Left colon (tissue), 2 donors: ENCODE data around the gene QRICH1. TPM values are rescaled to one million over a fixed set of nuclear protein-coding genes. Genes with fewer than 3 reads are reported as not detected.
"Not testable (repeated sequence)": the region's sequence is repeated elsewhere in the genome, so short reads cannot be mapped to it uniquely, and the experiment has no call there.

Experiments used
- ATAC-seq: fragments of 200-7000 bp; cut with Tn5 transposase; one replicate; pipeline ENCODE4 v1.9.1; 2020; ENCODE audit warnings: mild to moderate bottlenecking, moderate library complexity
- DNase-seq, 2 donors: peaks; one replicate each; pipeline ENCODE4 v3.0.0-alpha.2; 2020
- intact Hi-C, 2 donors: fragments of 100-400 bp; cut with DNase I in 1 of 2; cut with micrococcal nuclease in 1 of 2; formaldehyde crosslinking; loops; one replicate each; pipeline versions ENCODE4 v1.11.2 to v1.14.0; 2022; cut with DNase I, micrococcal nuclease
- total RNA-seq, 2 donors: library from RNA; stranded (reverse); fragmentation: NEBNext Ultra II Directional; extraction: Animal tissue kit (Norgen Biotek cat#: 25700); gene quantifications; one replicate each; pipeline ENCODE4 v1.2.1, GENCODE V29; 2021
- donor health status: DM: no; HTN: no; CAD: no.
- donor health status: DM: yes; HTN: yes; CAD: no.

The QRICH1 gene
- total RNA-seq, 2 donors from 2014 or later = 73.5 to 83.6 TPM

GRCh38 chr3:49021813-49022687 is 71.8 kb downstream of the QRICH1 start, which contains the start of gene NDUFAF3:
TSS of gene NDUFAF3 (plus strand) at chr3:49022121. CDS start at chr3:49022145, 24 bp downstream.
- peak; percentile 62 for ATAC-seq
- intact Hi-C loops = no loop called here
- peak; percentile 90 to 94 for DNase-seq

GRCh38 chr3:49021213-49021812 is 72.6 kb downstream of the QRICH1 start:
- DNase-seq (peak; percentile 99 to 100), ATAC-seq (peak; percentile 68)
- intact Hi-C loops = no loop called here

GRCh38 chr3:49020330-49021212 is 73.3 kb downstream of the QRICH1 start:
- intact Hi-C loops = no loop called here
- peak; percentile 64 to 80 for DNase-seq
- peak; percentile 34 for ATAC-seq

GRCh38 chr3:49019941-49020329 is 73.9 kb downstream of the QRICH1 start:
- DNase-seq (peak in 1 of 2 donors; percentile 37), ATAC-seq (no peak)
- intact Hi-C loops = no loop called here

- ATAC-seq = no peak
- no peak for DNase-seq
- intact Hi-C loops = no loop called here
Measured at GRCh38 chr3:49018707-49019006, 75.2 kb downstream of the QRICH1 start.

GRCh38 chr3:49017971-49018706 is 75.7 kb downstream of the QRICH1 start, which contains the start of gene DALRD3:
TSS of gene DALRD3 (minus strand) at chr3:49018580. CDS start at chr3:49018564, 16 bp downstream.
- intact Hi-C loops = no loop called here
- peak; percentile 25 for ATAC-seq
- peak; percentile 73 to 79 for DNase-seq

GRCh38 chr3:49017229-49017970 is 76.5 kb downstream of the QRICH1 start:
- ATAC-seq = peak; percentile 33
- intact Hi-C loops = no loop called here
- DNase-seq = peak in 1 of 2 donors; percentile 80

GRCh38 chr3:49016414-49017228 is 77.2 kb downstream of the QRICH1 start:
- intact Hi-C loops = no loop called here
- ATAC-seq = no peak

GRCh38 chr3:49015765-49016164 is 78.1 kb downstream of the QRICH1 start:
- intact Hi-C loops = no loop called here
- no peak for ATAC-seq
- no peak for DNase-seq

More at GRCh38 chr3:49016414-49017228, 77.2 kb downstream of the QRICH1 start:
- no peak for DNase-seq

- no peak for ATAC-seq
- intact Hi-C loops = no loop called here
- no peak for DNase-seq
Measured at GRCh38 chr3:49015072-49015471, 78.8 kb downstream of the QRICH1 start.

GRCh38 chr3:49013738-49014660 is 79.9 kb downstream of the QRICH1 start:
- peak; percentile 39 for ATAC-seq
- DNase-seq = peak in 1 of 2 donors; percentile 76
- intact Hi-C loops = no loop called here

- intact Hi-C loops = no loop called here
- DNase-seq (no peak), ATAC-seq (no peak)
Measured at GRCh38 chr3:49013113-49013737, 80.6 kb downstream of the QRICH1 start.

GRCh38 chr3:49012441-49013017 is 81.3 kb downstream of the QRICH1 start:
- DNase-seq (no peak), ATAC-seq (no peak)
- intact Hi-C loops = no loop called here

- ATAC-seq = no peak
- intact Hi-C loops = no loop called here
- DNase-seq = no peak
Measured at GRCh38 chr3:49009396-49009795, 84.5 kb downstream of the QRICH1 start.

- DNase-seq, intact Hi-C loops, ATAC-seq: not testable (repeated sequence)
Measured at GRCh38 chr3:49008627-49009026, 85.2 kb downstream of the QRICH1 start.
